ENCODE data around the gene TMPRSS11D.

The TMPRSS11D gene

GRCh38 chr4:67928546-67928945 is 44.7 kb upstream of the TMPRSS11D start (continued):
- TF ChIP-seq SETDB1 (IDR thresholded peaks at IDR 0.05; ENCODE audit: insufficient read length, low read length) (no peak), ZNF211 (tag by site-specific recombination; IDR thresholded peaks at IDR 0.05; ENCODE audit: low read depth) (no peak), OSR2 (tag by site-specific recombination; IDR thresholded peaks at IDR 0.05) (no peak), ZNF140 (tag by site-specific recombination; IDR thresholded peaks at IDR 0.05) (no peak), KLF16 (tag by site-specific recombination; IDR thresholded peaks at IDR 0.05) (no peak)
- TF ChIP-seq, protein P1, sequence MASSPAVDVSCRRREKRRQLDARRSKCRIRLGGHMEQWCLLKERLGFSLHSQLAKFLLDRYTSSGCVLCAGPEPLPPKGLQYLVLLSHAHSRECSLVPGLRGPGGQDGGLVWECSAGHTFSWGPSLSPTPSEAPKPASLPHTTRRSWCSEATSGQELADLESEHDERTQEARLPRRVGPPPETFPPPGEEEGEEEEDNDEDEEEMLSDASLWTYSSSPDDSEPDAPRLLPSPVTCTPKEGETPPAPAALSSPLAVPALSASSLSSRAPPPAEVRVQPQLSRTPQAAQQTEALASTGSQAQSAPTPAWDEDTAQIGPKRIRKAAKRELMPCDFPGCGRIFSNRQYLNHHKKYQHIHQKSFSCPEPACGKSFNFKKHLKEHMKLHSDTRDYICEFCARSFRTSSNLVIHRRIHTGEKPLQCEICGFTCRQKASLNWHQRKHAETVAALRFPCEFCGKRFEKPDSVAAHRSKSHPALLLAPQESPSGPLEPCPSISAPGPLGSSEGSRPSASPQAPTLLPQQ (tag by site-specific recombination; IDR thresholded peaks at IDR 0.05), result no peak
- TF ChIP-seq, protein P2, sequence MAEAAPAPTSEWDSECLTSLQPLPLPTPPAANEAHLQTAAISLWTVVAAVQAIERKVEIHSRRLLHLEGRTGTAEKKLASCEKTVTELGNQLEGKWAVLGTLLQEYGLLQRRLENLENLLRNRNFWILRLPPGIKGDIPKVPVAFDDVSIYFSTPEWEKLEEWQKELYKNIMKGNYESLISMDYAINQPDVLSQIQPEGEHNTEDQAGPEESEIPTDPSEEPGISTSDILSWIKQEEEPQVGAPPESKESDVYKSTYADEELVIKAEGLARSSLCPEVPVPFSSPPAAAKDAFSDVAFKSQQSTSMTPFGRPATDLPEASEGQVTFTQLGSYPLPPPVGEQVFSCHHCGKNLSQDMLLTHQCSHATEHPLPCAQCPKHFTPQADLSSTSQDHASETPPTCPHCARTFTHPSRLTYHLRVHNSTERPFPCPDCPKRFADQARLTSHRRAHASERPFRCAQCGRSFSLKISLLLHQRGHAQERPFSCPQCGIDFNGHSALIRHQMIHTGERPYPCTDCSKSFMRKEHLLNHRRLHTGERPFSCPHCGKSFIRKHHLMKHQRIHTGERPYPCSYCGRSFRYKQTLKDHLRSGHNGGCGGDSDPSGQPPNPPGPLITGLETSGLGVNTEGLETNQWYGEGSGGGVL (tag by site-specific recombination; IDR thresholded peaks at IDR 0.05), result no peak

DNA sequence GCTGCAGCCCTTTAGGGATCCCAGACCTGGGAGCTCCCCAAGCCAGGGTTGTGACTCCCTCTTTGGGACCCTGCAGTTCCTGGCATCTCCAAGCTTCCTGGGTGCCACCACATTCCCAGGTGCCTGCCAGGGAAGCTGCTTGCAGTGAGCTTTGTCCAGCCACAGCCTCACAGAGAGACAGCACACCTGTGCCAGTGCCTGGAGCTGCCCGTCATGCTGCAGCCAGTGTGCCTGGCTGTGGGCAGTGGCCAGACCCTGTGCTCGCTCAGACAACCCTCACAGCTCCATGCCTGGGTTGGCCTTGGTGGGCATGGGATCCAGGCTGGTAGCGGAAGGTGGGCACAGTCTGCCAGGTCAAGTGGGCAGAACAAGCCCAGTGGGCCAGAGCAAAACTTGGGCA is 43.4 kb upstream of the TMPRSS11D start:
- no peak overlapping the region for H3K27ac ChIP-seq (ENCODE audit: extremely low read depth, low read depth, low read length)
- ChIA-PET CTCF (no interaction called here), POLR2A (no interaction called here)

DNA sequence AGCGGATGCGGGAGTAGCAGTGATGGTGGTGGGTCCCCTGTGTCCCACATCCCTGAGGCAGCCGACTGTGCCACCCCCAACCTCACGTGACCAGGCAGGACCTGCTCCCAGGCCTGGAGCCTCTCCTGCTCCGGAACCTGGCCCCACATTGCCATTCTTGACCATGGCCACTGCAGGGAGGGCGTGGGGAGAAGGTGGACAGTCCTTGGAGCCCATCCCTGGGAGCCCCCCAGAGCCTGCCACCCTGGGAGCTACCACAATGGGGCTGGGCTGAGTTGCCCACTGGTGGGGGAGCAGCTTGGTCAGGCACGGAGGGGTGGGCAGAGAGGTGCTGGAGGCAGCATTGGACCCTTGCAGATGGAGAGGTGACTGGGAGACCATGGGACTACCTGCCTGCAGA is 42.7 kb upstream of the TMPRSS11D start:
- H3K4me1 ChIP-seq (ENCODE audit: control insufficient read depth, insufficient read depth, low read length), result no peaks in the 10 kb centered on the region
- no peak overlapping the region for H3K27ac ChIP-seq (ENCODE audit: extremely low read depth, low read depth, low read length)
- no peaks in the 10 kb centered on the region for H3K36me3 ChIP-seq (ENCODE audit: control insufficient read depth in 2 of 2, insufficient read depth in 1 of 2, low read length in 2 of 2)
- CTCF ChIA-PET, result no interaction called here
- POLR2A ChIA-PET, result no interaction called here
- no peak overlapping the region for H3K4me3 ChIP-seq (ENCODE audit: low read depth, low read length)
- no peaks in the 10 kb centered on the region for H3K9me3 ChIP-seq (ENCODE audit: control insufficient read depth, insufficient read depth, low read depth, low read length)
- TF ChIP-seq, protein P3, sequence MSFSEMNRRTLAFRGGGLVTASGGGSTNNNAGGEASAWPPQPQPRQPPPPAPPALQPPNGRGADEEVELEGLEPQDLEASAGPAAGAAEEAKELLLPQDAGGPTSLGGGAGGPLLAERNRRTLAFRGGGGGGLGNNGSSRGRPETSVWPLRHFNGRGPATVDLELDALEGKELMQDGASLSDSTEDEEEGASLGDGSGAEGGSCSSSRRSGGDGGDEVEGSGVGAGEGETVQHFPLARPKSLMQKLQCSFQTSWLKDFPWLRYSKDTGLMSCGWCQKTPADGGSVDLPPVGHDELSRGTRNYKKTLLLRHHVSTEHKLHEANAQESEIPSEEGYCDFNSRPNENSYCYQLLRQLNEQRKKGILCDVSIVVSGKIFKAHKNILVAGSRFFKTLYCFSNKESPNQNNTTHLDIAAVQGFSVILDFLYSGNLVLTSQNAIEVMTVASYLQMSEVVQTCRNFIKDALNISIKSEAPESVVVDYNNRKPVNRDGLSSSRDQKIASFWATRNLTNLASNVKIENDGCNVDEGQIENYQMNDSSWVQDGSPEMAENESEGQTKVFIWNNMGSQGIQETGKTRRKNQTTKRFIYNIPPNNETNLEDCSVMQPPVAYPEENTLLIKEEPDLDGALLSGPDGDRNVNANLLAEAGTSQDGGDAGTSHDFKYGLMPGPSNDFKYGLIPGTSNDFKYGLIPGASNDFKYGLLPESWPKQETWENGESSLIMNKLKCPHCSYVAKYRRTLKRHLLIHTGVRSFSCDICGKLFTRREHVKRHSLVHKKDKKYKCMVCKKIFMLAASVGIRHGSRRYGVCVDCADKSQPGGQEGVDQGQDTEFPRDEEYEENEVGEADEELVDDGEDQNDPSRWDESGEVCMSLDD (tag by site-specific recombination; IDR thresholded peaks at IDR 0.05), result no peak
- TF ChIP-seq, protein P4, sequence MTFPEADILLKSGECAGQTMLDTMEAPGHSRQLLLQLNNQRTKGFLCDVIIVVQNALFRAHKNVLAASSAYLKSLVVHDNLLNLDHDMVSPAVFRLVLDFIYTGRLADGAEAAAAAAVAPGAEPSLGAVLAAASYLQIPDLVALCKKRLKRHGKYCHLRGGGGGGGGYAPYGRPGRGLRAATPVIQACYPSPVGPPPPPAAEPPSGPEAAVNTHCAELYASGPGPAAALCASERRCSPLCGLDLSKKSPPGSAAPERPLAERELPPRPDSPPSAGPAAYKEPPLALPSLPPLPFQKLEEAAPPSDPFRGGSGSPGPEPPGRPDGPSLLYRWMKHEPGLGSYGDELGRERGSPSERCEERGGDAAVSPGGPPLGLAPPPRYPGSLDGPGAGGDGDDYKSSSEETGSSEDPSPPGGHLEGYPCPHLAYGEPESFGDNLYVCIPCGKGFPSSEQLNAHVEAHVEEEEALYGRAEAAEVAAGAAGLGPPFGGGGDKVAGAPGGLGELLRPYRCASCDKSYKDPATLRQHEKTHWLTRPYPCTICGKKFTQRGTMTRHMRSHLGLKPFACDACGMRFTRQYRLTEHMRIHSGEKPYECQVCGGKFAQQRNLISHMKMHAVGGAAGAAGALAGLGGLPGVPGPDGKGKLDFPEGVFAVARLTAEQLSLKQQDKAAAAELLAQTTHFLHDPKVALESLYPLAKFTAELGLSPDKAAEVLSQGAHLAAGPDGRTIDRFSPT (tag by site-specific recombination; IDR thresholded peaks at IDR 0.05), result no peak
- TF ChIP-seq ZNF501 (tag by site-specific recombination; IDR thresholded peaks at IDR 0.05) (no peak), ZNF350 (tag by site-specific recombination; IDR thresholded peaks at IDR 0.05) (no peak), TRIM28 (IDR thresholded peaks at IDR 0.05; ENCODE audit: borderline replicate concordance, low read length) (no peak), ZNF645 (tag by site-specific recombination; IDR thresholded peaks at IDR 0.05) (no peak), ZNF157 (tag by site-specific recombination; IDR thresholded peaks at IDR 0.05) (no peak), ZNF785 (tag by site-specific recombination; IDR thresholded peaks at IDR 0.05) (no peak), ZXDB (tag by site-specific recombination; IDR thresholded peaks at IDR 0.05) (no peak), ZNF274 (IDR thresholded peaks at IDR 0.05; ENCODE audit: low read length) (no peak), ZNF274 (tag by site-specific recombination; IDR thresholded peaks at IDR 0.05; ENCODE audit: borderline replicate concordance) (no peak)
- TF ChIP-seq, protein P5, sequence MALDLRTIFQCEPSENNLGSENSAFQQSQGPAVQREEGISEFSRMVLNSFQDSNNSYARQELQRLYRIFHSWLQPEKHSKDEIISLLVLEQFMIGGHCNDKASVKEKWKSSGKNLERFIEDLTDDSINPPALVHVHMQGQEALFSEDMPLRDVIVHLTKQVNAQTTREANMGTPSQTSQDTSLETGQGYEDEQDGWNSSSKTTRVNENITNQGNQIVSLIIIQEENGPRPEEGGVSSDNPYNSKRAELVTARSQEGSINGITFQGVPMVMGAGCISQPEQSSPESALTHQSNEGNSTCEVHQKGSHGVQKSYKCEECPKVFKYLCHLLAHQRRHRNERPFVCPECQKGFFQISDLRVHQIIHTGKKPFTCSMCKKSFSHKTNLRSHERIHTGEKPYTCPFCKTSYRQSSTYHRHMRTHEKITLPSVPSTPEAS (tag by site-specific recombination; IDR thresholded peaks at IDR 0.05), result no peak

More for the DNA sequence above, 43.4 kb upstream of the TMPRSS11D start:
- no peaks in the 10 kb centered on the region for H3K36me3 ChIP-seq (ENCODE audit: control insufficient read depth in 2 of 2, insufficient read depth in 1 of 2, low read length in 2 of 2)
- TF ChIP-seq ZNF560 (tag by site-specific recombination; IDR thresholded peaks at IDR 0.05; ENCODE audit: borderline replicate concordance) (no peak), ZNF624 (tag by site-specific recombination; IDR thresholded peaks at IDR 0.05) (no peak), ZNF548 (tag by site-specific recombination; IDR thresholded peaks at IDR 0.05) (no peak), ZNF558 (tag by site-specific recombination; IDR thresholded peaks at IDR 0.05) (no peak), ZBTB1 (tag by site-specific recombination; IDR thresholded peaks at IDR 0.05) (no peak), ZNF776 (tag by site-specific recombination; IDR thresholded peaks at IDR 0.05; ENCODE audit: borderline replicate concordance) (no peak), ZNF433 (tag by site-specific recombination; IDR thresholded peaks at IDR 0.05; ENCODE audit: low read depth) (no peak)
- TF ChIP-seq, protein P6, sequence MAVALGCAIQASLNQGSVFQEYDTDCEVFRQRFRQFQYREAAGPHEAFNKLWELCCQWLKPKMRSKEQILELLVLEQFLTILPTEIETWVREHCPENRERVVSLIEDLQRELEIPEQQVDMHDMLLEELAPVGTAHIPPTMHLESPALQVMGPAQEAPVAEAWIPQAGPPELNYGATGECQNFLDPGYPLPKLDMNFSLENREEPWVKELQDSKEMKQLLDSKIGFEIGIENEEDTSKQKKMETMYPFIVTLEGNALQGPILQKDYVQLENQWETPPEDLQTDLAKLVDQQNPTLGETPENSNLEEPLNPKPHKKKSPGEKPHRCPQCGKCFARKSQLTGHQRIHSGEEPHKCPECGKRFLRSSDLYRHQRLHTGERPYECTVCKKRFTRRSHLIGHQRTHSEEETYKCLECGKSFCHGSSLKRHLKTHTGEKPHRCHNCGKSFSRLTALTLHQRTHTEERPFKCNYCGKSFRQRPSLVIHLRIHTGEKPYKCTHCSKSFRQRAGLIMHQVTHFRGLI (tag by site-specific recombination; IDR thresholded peaks at IDR 0.05), result no peak
- H3K9me3 ChIP-seq (ENCODE audit: control insufficient read depth, insufficient read depth, low read depth, low read length), result no peaks in the 10 kb centered on the region
- H3K4me3 ChIP-seq (ENCODE audit: low read depth, low read length), result no peak overlapping the region
- no peaks in the 10 kb centered on the region for H3K4me1 ChIP-seq (ENCODE audit: control insufficient read depth, insufficient read depth, low read length)

Data from HEK293 (cell line).